Memory B cell (primary cell): ENCODE results near the gene MAP2.

Experiments used
- ATAC-seq: fragments of 150-1000 bp; cut with Tn5 transposase; 2 replicates; pipeline ENCODE4 v1.10.0; 2021; ENCODE audit warnings: low read depth, mild to moderate bottlenecking, moderate library complexity
- DNase-seq, 2 donors: peaks; one replicate each; pipeline ENCODE4 v3.0.0; 2022; ENCODE audit warnings: low spot score in 2 of 2
- H3K27ac Mint-ChIP-seq: one replicate; pipeline ENCODE4 v1.8.0; 2022; ENCODE audit warnings: mild to moderate bottlenecking, moderate library complexity, mixed read lengths
- H3K27me3 Mint-ChIP-seq: one replicate; pipeline ENCODE4 v1.8.0; 2022; ENCODE audit warnings: mixed read lengths
- H3K36me3 Mint-ChIP-seq: one replicate; pipeline ENCODE4 v1.8.0; 2022; ENCODE audit warnings: mild to moderate bottlenecking, mixed read lengths
- H3K4me1 Mint-ChIP-seq: one replicate; pipeline ENCODE4 v1.8.0; 2022; ENCODE audit warnings: mixed read lengths
- H3K4me3 Mint-ChIP-seq: one replicate; pipeline ENCODE4 v1.8.0; 2022; ENCODE audit warnings: mild to moderate bottlenecking, moderate library complexity, mixed read lengths
- H3K9me3 Mint-ChIP-seq: one replicate; pipeline ENCODE4 v1.8.0; 2022; ENCODE audit warnings: mixed read lengths

MAP2 gene

DNA sequence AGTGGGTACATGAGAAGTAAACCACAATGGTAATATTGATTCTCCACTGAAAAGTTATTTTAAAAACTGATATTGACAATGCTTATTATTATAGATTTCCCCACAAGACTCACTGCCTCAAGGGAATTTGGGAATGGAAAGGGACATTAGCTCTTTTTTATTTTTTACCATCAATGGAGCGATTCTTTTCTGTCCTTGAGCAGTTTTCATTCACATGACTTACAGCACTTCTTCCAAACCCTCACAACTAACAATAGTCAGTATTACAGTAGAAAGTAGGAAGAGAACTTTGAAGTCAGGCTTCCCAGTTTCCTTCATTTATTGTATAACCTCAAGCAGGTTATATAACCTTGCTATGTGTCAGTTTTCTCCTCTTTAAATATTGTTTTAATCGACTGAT lies 343.5 kb downstream of the MAP2 start:
- no peak for ATAC-seq
- no peaks in the 10 kb centered on the region for H3K9me3 Mint-ChIP-seq
- DNase-seq = no peak
- no peak overlapping the region for H3K4me3 Mint-ChIP-seq
- H3K27ac Mint-ChIP-seq = no peak overlapping the region
- H3K27me3 Mint-ChIP-seq = peaks cover 5% of the 10 kb centered on the region
- no peaks in the 10 kb centered on the region for H3K4me1 Mint-ChIP-seq
- H3K36me3 Mint-ChIP-seq = no peaks in the 10 kb centered on the region

- Mint-ChIP-seq H3K36me3 (no peaks in the 10 kb centered on the region), H3K4me1 (no peaks in the 10 kb centered on the region), H3K9me3 (no peaks in the 10 kb centered on the region), H3K27me3 (peaks cover 9% of the 10 kb centered on the region), H3K4me3 (no peak overlapping the region), H3K27ac (no peak overlapping the region)
- ATAC-seq = no peak
- DNase-seq = no peak
Observed at GRCh38 chr2:209768557-209768956, 344.7 kb downstream of the MAP2 start.

DNA sequence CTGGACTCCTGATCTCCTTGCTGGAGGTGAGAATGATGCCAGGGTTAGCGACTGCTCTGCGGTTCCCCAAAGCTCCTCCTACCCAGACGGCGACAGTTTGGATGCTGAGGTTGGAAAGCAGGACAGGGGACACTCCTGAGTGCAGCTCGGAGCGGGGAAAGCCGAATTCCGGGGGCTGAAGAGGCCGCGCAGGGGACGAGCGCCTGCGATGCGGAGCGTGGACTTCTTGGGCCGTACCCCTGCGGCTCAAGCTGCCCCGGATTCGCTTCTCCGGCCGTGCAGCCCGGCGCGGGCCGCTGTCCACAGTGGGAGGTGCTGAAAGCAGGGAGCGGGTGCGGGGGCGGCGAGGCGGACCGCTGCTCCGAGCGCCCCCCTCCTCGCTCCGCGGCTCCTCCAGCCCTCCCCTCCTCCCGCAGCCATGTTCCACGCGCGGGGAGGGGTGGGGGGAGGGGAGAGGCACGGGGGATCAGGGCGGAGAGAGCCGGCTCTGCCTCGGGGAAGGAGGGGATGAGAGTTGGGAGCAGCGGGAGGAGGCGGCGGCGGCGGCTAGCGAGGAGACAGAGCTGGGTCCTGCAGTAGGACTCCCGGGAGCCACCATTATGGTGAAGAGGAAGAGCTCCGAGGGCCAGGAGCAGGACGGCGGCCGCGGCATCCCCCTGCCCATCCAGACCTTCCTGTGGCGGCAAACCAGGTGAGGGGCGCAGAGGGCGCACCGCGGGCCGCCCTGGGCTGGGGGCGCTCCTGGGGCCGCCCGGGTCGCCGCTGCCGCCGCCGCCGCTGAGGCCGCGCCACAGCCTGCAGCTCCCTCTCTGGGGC lies 347.8 kb downstream of the MAP2 start, which contains the start of gene UNC80:
Gene UNC80, plus strand, starts transcription at position 359 of the 816 bp plus-strand sequence. Its CDS starts 241 bp downstream, at position 600.
- no peaks in the 10 kb centered on the region for H3K4me1 Mint-ChIP-seq
- H3K27me3 Mint-ChIP-seq = peaks cover 10% of the 10 kb centered on the region
- DNase-seq (peak in 1 of 2 donors; percentile 12), ATAC-seq (no peak)
- H3K36me3 Mint-ChIP-seq = no peaks in the 10 kb centered on the region
- H3K27ac Mint-ChIP-seq = no peak within 1 kb of the TSS
- H3K9me3 Mint-ChIP-seq = no peaks in the 10 kb centered on the region
- peak within 1 kb of the TSS; percentile 21 for H3K4me3 Mint-ChIP-seq

DNA sequence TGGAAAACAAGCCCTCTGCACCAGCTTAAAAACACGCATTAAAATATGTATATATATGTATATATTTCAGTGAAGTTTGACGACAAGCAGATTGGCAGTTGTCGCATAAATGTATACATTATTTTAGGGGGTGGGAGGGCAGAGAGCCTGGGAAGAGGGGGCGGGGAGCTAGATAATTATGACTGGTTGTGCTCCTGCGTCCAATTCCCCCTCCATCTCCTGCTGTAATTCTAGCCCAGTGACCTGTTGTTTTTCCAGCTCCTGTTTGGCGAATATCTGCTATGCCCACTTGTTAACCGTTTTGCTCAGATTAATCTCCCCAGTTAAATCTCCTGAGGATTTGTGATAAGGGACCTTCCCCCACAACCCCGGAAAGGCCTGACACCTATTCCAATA lies 348.4 kb downstream of the MAP2 start:
- Mint-ChIP-seq H3K27ac (no peak overlapping the region), H3K4me1 (no peaks in the 10 kb centered on the region), H3K9me3 (no peaks in the 10 kb centered on the region), H3K27me3 (peaks cover 12% of the 10 kb centered on the region), H3K4me3 (no peak overlapping the region), H3K36me3 (no peaks in the 10 kb centered on the region)
- ATAC-seq (no peak), DNase-seq (no peak)

DNA sequence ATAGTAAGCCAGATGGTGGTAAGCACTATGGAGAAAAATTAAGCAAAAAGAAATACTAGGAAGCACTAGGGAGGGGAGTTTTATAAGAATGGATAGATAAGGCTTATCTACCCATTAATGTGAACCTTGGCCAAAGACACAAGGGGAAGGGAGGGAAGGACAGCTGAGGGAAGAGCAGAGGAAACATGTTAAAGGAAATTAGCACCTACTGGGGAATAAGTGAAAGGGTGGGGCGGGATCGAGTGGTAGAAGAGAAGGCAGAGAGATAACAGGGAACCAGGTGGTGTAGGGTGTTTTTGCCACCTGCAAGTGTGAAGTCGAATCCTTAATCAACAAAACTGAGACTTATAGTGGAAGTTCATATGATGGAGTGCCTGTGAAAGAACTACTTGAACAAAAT lies 349.5 kb downstream of the MAP2 start:
- H3K27ac Mint-ChIP-seq = no peak overlapping the region
- DNase-seq = no peak
- no peaks in the 10 kb centered on the region for H3K9me3 Mint-ChIP-seq
- H3K36me3 Mint-ChIP-seq = no peaks in the 10 kb centered on the region
- no peaks in the 10 kb centered on the region for H3K4me1 Mint-ChIP-seq
- H3K27me3 Mint-ChIP-seq = peaks cover 16% of the 10 kb centered on the region
- no peak overlapping the region for H3K4me3 Mint-ChIP-seq
- no peak for ATAC-seq
